Measurements from ENCODE around the gene LOXHD1.

GRCh38 chr18:46578987-46579386, 78.0 kb downstream of the LOXHD1 start:
- TF ChIP-seq CTCF (IDR thresholded peaks at IDR 0.05) (no peak), NR2C2 (CRISPR knock-in tag; IDR thresholded peaks at IDR 0.05) (no peak), E2F4 (CRISPR knock-in tag; IDR thresholded peaks at IDR 0.05; ENCODE audit: borderline replicate concordance, low read depth) (no peak), IRF2 (CRISPR knock-in tag; IDR thresholded peaks at IDR 0.05; ENCODE audit: borderline replicate concordance, low read depth) (no peak), SMAD3 (CRISPR knock-in tag; IDR thresholded peaks at IDR 0.05; ENCODE audit: borderline replicate concordance) (no peak), IRF1 (CRISPR knock-in tag; IDR thresholded peaks at IDR 0.05) (no peak), CREB1 (CRISPR knock-in tag; IDR thresholded peaks at IDR 0.05) (no peak), MAX (CRISPR knock-in tag; IDR thresholded peaks at IDR 0.05) (no peak)
